Measurements from ENCODE around the gene TMEM120B.

DNA sequence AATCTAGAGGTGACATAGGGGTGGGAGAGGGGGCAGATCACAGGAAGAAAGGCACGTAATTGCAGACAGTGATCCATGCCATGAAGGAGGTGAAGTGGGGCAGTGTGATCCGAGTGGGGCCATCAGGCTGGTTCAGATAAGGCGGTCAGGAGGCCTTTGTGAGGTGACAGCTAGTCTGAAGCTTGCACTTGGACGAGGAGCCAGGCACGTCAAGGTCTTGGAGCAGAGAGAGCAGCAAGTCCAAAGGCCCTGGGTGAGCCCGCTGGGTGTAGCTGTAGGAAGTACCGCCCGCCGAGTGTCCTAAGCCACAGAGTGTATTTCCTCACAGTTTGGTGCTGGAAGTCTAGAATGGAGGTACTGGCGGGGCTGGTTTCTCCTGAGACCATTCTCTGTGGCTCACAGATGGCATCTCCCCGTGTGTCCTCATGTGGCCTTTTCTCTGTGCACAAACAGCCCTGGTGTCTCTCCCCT, 57.3 kb downstream of the TMEM120B start:
- TF ChIP-seq, protein P1, sequence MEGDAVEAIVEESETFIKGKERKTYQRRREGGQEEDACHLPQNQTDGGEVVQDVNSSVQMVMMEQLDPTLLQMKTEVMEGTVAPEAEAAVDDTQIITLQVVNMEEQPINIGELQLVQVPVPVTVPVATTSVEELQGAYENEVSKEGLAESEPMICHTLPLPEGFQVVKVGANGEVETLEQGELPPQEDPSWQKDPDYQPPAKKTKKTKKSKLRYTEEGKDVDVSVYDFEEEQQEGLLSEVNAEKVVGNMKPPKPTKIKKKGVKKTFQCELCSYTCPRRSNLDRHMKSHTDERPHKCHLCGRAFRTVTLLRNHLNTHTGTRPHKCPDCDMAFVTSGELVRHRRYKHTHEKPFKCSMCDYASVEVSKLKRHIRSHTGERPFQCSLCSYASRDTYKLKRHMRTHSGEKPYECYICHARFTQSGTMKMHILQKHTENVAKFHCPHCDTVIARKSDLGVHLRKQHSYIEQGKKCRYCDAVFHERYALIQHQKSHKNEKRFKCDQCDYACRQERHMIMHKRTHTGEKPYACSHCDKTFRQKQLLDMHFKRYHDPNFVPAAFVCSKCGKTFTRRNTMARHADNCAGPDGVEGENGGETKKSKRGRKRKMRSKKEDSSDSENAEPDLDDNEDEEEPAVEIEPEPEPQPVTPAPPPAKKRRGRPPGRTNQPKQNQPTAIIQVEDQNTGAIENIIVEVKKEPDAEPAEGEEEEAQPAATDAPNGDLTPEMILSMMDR (tag by site-specific recombination; IDR thresholded peaks at IDR 0.05), result no peak
- TF ChIP-seq GLI4 (tag by site-specific recombination; IDR thresholded peaks at IDR 0.05) (no peak), ZNF501 (tag by site-specific recombination; IDR thresholded peaks at IDR 0.05) (no peak), YY1 (tag by site-specific recombination; IDR thresholded peaks at IDR 0.05) (no peak), KLF1 (tag by site-specific recombination; IDR thresholded peaks at IDR 0.05) (no peak), OSR2 (tag by site-specific recombination; IDR thresholded peaks at IDR 0.05) (no peak), ZNF707 (tag by site-specific recombination; IDR thresholded peaks at IDR 0.05) (no peak)
- TF ChIP-seq, protein P2, sequence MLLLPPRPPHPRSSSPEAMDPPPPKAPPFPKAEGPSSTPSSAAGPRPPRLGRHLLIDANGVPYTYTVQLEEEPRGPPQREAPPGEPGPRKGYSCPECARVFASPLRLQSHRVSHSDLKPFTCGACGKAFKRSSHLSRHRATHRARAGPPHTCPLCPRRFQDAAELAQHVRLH (tag by site-specific recombination; IDR thresholded peaks at IDR 0.05), result no peak

Measured in HEK293 (cell line).